ENCODE results near the gene ULBP3.
"Not testable (repeated sequence)": the region's sequence is repeated elsewhere in the genome, so short reads cannot be mapped to it uniquely, and the experiment has no call there.

The ULBP3 gene

DNA sequence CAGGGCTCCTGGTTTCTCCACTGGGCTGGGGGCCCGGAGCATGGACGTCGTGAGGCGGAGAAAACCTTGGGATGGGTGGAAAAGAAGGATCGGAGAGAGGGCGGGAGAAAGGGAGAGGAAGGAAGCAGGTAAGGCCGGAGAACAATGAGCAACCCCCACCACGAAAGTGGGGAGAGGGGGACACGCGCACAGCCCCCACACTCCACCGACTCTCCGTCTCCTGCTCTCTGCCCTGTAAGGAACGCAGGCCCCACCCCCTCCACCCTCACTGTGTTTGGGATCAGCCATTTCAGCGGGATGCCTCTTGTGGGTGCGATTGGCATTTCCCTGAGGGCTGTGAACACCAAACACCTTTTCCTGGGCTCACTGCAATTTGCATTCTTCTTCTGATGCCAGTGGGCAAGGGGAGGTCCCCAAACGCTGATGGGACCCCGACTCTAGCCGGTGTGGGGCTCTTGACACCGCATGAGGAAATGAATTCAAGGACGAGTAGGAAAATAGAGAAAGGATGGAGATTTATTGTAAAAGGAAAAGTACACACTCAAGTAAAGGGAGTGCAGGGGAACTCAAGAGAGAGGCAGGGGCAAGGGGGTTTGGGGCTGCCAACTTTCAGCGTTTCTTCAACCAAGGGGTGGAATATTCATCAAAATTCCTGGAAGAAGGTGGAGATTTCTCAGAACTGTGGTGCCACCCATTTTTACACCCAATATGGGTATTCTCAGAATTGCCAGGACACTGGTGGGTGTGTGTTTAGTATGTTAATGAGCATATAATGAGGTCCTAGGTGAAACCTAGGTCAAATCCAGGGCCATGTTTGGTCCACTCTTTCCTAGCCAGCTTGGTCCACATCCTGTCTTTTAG, 30.5 kb downstream of the ULBP3 start:
- FAIRE-seq = no peak

DNA sequence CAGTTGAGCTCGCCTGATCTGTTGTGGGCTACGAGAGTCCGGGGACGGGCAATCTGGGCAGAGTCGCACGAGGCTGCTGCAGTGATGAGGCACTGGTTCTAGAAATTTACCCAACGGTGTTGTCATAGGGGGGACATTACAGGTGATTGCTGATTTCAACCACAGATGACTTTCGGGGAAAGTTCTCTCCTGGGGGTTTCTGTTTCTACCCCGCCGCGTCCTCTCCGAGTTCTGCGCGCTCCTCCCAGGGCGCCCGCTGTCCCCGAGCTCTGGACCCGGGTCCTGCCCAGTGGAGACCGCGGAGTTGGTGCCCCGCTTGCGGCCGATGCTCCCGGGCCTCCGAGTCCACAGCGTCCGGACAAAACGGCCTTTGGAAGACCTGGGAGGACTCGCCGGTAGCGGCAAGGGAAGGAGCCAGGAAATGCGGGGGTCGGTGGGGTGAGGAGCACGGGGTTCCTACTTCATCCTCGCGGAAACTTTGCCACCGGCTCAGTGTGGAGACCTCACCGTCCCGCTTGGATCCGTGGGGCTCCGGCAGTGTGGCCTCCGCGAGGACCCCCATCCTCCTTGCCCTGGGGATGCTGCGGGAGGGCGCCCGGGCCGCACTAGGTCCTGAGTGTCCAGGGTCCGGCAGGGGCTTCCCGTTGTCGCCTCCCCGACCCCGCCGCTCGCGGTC, 31.3 kb downstream of the ULBP3 start:
- FAIRE-seq = no peak

DNA sequence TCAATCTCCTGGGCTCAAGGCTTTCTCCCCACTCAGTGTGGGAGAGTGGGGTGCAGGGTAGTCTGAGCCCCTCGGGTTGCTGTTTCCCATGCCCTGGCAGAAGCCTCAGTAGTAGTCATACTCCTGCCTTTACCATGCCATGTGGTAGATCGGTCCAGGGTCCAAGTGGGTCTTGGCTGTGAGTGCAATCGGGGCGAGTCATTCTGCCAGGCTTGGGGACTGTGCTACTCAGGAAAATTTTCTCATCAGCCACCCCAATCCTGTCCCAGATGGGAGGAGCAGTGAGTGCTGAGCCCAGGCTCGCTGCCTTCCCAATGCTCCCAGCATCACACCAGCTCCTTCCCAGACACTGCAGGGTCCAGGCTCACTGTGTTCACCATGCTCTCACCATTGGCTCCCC, 32.8 kb downstream of the ULBP3 start:
- no peak for FAIRE-seq

DNA sequence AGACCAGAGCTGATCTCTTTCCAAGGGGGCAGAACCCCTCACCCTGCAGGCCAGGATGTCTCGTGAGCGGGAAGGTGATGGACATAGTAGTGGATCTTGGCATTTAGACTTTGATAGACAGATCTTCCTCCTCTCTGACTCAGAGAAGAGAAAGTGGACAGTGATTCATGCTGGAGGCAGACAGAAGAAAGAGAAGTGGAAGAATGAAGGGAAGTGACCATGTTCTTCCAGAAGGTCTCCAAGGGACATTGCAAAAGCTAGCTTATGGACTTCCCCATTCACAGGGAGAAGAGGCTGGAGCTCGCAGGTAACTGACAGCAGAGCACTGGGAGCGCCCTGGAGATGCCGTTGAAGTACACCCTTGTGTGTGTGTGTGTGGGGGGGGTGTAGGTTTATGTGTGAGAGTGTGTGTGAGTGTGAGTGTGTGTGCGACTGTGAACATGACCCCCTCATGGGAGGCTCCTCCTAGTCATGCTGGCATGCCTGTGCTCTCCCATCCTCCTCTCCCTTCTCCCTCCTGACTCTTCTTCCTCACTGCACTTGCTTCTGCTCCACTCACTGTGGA, 35.6 kb downstream of the ULBP3 start:
- no peak for FAIRE-seq

DNA sequence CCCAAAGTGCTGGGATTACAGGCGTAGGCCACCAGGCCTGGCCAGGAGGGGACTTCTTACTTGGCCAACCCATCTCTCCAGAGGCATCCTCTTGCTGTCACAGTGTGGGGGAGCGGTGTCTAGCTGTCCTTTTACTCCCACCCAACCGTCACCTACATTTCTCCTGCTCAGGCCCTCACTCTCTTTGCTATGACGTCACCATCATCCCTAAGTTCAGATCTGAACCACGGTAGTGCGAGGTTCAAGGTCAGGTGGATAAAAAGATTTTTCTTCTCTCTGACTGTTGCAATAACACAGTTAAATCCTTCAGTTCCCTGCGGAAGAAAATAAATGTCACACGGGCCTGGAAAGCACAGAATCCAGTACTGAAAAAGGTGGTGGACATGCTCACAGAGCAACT, 36.3 kb downstream of the ULBP3 start:
- FAIRE-seq = no peak

DNA sequence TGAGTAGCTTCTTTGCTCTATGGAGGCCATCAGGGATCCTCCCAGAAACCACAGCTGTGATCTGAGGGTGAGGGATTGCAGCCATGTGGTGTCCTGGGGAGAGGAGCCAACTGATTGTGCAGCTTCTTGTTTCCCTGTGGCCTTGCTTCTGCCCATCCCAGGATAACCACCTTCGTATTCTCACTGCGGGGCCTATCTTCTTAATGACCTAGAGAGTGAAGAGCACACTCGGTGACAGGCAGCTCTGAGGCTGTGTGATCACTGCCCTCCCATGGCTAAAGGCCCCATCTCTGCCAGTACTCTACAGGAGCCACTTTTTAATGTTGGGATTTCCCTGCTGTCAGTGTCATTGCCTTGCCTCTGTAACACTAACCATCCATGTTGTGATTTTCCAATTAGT, 38.3 kb downstream of the ULBP3 start:
- no peak for FAIRE-seq

DNA sequence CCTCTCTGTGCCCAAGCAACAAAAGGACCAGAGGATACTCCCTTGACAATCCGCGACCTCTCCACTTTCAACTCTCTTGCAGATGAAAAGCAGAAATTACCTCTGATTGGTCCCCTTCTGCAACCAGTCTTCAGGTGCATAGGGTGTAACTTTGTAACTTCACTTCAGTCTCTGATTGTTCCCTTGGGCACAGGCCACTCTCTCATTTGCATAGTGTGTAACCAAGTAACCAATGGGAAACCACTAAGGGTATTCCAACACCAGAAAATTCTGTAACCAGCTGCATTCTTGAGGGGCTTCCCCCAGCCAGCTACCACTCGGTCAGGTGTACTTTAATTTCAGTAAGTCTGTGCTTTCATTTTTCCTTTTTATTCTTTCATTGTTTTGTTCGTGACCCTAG, 39.2 kb downstream of the ULBP3 start:
- no peak for FAIRE-seq

DNA sequence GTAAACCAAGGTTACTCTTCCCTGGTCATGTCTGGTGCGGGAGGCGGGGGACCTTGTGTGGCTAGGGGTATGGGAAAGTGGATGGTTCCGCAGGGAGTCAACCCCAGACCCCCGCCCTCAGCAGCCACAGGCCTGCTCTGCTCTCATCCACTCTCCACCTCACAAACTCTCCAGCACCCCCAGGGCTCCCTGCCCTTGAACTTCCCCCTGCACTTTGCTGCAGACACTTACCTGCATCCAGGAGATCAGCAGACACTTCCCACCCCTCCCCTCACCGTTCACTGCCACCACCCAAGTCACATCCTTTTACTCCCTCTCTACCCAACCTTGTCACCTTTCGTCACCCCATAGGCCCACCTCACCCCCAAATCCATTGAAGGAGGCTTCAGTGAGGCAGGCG, 39.6 kb downstream of the ULBP3 start:
- FAIRE-seq = no peak

DNA sequence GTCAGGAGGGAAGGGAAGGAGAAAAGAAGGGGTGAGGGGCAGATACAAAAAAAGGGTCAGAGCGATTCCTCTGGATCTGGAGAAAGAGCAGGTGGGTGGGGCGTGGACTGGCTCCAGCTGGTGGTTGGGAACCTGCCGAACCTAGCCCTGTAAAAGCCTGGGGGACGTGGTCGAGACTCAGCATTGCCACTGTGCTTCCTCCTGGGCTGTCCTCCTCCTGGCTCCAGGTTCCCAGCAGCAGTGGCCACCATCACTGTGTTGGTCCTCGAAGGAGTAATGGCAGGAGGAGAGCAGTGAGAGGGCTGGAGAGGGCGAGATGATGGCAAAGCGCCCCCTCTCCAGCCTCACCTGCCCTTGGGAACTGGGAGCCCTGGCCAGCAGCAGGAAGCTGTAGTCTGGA, 40.1 kb downstream of the ULBP3 start:
- no peak for FAIRE-seq

DNA sequence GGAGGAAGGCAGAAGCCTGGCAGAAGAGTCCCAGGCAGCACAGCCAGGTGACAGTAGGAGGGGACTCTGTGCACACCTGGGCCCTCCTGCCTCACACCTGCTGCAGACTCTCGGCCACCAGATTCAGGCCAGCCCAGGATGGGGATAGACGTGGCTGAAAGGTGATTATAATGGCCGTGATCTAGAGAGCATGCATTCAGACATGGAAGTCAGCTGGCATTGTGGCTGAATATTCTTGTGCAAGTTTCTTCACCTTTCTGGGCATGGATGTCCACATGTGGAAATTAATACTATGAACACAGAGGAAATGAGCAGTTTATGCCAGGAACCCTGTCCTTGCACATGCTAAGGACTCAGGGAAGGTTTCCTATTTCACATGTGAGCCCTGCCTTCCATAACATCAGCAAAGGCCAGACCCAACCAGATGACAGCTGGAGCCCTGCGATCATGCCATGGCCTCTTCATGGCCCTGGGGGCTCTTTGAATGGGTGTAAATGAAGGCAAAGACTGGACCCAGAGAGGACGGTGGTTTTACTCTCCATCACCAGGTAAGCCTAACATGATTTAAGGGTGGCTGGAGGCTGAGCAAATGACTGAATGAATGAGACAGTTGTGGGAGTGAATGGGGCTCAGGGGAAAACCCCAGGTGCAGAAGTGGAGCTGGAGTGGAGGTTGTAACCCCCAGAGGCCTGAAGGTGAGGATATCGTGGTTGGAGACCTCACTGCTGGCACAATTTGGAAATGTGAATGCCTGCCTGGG, 40.9 kb downstream of the ULBP3 start:
- FAIRE-seq = no peak

DNA sequence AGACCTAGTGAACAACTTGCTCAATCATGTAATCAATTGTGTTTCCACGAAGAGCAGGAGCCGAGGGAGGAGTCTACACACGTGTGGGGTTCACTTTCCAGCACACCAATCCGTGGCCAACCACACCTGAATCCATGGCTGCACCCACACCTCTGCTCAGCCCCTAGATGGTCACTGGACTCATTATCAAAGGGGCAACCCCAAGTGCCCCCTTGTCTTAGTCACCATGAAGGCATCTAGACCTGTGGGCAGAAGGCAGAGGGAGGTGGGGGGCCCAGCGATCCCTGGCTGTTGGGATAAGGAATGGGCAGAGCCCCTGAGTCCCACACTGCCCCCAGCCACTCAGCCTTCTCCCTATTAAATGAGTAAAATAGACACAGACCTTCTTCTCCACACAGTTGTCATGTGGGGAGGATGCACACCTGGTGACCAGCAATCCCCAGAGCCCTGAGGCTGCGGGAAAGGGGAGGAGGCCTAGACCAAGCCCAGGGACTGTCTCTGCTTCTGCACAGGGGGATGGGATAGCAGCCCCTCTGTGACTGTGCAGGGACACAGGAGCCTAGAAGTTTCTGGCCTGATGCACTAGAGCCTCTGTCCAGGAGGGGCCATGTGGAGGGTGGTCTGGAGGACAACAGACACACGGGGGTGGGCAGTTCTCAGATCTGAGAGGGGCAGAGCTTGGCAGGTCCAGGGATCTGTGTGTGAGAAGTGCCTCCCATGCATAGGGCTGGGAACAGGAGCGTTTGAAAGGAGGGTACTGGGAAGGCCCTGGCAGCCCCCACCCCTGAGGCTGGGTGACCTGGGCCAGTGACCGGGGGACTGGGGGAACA, 41.7 kb downstream of the ULBP3 start:
- FAIRE-seq = no peak

DNA sequence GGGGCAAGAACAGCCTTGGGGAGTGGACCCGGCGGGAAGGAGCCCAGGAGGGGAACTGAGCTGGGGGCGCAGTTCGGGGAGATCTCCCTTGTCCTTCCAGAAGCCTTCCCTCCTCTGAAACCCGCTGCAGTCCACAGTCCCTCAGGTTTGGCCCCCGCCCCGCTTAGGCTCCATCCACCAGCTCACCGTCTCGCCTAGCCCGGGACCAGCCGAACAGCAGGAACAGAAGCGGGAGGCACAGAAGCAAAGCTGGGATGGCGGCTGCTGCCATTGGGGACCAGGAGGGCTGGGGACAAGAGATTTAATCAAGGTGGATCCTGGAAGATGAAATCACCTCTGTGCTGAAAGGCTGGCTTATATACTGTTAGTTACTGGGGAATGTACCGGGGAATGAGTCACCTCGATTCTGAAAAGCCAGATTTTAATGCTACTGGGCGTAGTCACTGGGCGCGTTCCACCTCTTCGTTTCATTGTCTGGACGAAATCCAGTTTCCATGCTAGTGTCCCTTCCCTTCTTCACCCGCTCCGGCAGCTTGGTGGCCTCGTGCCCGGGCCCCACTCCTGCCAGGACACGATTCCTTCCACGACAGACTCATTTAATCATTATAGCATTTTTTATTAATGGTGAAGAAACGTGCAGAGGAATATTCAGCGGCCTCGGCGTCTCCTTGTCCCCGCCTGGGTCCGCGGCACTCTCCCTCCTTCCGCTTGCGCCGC, 43.6 kb downstream of the ULBP3 start, which contains the start of gene RAET1L:
Gene RAET1L, minus strand, starts transcription at position 332 of the 717 bp plus-strand sequence. Its CDS starts 61 bp downstream, at position 271.
- no peak for FAIRE-seq

DNA sequence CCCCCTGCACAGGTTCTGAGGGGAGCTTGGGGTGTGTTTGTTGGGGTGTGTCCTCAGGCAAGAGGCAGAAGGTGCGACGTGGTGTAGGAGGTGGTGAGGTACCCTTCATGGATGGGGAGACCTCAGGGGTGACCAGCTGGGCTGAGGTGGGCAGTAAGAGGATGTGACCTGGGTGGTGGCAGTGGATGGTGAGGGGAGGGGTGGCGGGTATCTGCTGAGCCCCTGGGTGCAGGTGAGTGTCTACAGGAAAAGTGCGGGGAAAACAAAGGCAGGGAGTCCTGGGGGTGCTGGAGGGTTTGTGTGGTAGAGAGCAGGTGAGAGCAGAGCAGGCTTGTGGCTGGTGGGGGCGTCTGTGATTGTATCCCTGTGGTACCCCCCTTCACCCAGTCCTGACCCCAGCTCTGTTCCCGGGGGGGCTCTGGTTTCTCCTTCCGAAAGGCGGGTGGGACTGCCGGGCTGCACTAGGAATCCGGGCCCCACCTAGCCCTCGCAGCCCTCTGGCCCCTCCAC, 44.2 kb downstream of the ULBP3 start:
- no peak for FAIRE-seq

DNA sequence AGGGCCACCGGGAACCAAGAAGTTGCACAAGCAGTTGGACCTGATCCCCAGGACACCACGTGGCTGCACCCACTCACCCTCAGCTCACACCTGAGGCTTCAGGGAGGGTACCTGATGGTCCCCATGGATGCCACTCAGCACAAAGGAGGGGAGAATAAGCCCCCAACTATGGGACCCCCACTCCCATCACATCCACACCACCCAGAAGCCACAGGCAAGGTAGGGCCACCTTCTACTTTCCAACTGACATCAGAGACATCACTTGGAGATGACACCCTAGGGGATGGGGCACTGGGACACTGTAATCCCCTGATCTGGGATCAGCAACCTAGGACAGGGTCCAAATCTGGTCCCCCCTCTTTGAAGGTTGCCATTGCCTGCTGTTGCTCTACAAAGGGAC, 44.9 kb downstream of the ULBP3 start:
- FAIRE-seq = not testable (repeated sequence)

DNA sequence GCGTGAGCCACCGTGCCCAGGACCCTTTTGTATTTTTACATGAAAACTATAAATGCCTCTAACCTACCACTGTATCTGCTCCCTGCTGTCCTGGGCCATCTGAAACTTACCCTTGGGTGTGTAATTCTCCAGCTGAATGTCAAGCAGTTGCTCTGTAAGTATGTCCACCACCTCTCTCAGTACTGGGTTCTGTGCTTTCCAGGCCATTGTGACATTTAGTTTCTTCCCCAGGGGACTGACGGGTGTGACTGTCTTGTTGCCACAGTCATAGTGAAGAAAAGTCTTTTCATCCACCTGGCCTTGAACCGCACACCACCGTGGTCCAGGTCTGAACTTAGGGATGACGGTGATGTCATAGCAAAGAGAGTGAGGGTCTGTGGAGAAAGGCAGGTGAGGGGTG, 47.1 kb downstream of the ULBP3 start:
- FAIRE-seq = not testable (repeated sequence)

DNA sequence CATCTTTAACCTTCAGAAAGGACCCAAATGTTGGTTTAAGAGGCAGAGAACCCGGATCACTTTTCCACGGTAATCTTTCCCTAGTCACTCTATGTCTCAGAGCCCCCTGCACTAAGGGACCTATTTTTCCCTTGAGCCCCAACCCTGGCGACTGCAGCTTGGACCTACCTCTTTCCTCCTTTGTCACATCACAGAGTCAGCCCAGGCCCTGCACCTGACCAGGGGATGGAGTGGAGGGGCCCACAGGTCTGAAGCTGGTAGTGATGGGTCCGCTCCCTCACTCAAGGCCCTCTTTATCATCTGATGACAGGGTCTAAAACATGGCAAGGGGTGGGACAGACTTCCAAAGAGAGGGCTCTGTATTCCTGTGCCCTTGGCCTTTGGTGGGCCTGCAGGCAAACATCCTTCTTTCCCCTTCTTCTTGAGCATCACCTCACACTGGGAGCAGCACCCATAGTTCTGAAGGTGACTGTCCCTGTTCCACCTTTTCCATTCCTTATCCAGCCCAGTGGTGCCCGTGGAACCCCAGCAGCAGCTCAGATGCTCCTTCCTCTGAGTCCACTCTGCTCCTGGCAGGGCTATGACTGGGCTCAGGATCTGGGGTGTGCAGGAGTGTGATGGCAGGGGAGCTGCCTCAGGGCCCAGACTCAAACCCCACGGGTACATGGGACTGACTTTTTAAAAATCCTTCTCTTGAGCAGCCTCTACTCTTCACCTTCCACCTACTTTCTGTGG, 49.9 kb downstream of the ULBP3 start:
- no peak for FAIRE-seq

DNA sequence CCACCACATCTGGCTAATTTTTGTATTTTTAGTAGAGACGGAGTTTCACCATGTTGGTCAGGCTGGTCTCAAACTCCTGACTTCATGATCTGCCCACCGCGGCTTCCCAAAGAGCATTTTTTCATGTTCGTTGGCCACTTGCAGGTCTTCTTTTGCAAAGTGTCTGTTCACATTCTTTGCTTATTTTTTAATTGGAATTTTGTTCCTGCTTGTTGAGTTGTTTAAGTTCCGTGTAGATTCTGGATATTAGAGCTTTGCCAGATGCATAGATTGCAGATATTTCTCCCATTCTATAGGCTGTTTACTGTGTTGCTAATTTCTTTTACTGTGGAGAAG, 51.8 kb downstream of the ULBP3 start:
- not testable (repeated sequence) for FAIRE-seq

DNA sequence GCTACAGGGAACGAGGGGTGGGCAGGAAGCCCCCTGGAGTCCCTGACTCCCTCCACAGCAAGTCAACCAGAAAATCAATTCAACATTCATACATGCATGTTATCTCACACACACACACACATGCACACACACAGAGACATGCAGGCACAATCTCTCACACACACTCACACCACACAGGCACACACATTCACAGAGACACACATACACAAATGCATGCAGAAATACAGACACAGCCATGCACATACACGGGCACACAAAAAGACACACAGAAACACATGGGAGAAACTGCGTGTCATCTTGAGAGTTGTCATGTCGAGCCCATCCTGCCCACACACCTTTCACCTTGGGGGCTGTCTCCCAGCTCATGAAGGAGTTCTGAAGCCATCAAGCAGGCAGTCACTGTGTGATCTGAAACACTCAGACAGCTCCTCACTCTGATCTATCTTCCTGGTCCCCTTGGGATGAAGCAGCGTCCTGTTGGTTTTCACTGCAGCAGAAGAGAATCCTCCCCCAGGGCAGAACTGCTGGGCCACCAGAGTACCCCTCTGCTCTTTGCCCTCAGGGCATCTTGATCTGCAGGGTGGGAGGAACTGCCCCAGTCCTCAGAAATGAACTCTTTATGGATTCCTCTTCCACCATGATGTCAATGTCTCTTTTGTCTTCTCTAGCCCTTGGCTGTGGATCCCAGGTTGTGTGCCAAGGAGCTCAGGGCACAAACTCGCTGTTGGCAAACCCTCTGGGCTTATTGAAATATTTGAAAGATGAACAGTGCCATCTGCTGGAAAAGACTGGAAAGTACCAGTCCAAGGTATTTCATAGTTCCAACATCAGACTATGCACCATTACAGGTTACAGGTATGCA, 52.4 kb downstream of the ULBP3 start:
- FAIRE-seq = peak; percentile 60

DNA sequence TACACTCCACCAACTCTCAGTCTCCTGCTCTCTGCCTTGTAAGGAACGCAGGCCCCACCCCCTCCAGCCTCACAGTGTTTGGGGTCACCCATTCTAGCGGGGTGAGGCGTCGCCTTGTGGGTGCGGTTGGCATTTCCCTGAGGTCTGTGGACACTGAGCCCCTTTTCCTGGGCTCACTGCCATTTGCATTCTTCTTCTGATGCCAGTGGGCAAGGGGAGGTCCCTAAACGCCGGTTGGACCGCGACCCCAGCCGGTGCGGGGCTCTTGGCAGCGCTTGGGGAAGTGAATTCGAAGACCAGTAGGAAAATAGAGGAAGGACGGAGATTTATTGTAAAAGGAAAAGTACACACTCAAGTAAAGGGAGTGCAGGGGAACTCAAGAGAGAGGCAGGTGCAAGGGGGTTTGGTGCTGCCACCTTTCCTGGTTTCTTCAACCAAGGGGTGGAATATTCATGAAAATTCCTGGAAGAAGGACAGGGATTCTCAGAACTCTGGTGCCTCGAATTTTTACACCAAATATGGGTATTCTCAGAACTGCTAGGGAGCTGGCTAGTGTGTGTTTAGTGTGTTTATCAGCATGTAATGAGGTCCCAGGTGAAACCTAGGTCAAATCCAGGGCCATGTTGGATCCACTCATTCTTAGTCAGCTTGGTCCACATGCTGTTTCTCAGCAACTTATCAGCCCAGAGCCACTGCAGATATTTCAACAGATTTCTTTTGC, 53.5 kb downstream of the ULBP3 start:
- not testable (repeated sequence) for FAIRE-seq

Measured in G401.6 (cell line).